ENCODE results near the gene MID1.

MID1 gene

GRCh38 chrX:10620121-10620699 lies at the start of gene MID1:
TSS of gene MID1 (minus strand) at chrX:10620585. CDS start at chrX:10567547, 53,038 bp downstream.
- DNase-seq (ENCODE audit: low read depth), result no peak

GRCh38 chrX:10667143-10667542 lies 46.8 kb upstream of the MID1 start:
- DNase-seq (ENCODE audit: low read depth), result no peak

- DNase-seq (ENCODE audit: low read depth), result no peak
Measured at GRCh38 chrX:10666102-10666501, 45.7 kb upstream of the MID1 start.

GRCh38 chrX:10665681-10666080 lies 45.3 kb upstream of the MID1 start:
- DNase-seq (ENCODE audit: low read depth), result no peak

- DNase-seq (ENCODE audit: low read depth), result no peak
Measured at GRCh38 chrX:10660171-10660570, 39.8 kb upstream of the MID1 start.

GRCh38 chrX:10656214-10656613 lies 35.8 kb upstream of the MID1 start:
- no peak for DNase-seq (ENCODE audit: low read depth)

- DNase-seq (ENCODE audit: low read depth), result no peak
Measured at GRCh38 chrX:10654960-10655359, 34.6 kb upstream of the MID1 start.

- DNase-seq (ENCODE audit: low read depth), result no peak
Measured at GRCh38 chrX:10653302-10653701, 32.9 kb upstream of the MID1 start.

GRCh38 chrX:10649265-10649664 lies 28.9 kb upstream of the MID1 start:
- DNase-seq (ENCODE audit: low read depth), result no peak

GRCh38 chrX:10648614-10649013 lies 28.2 kb upstream of the MID1 start:
- DNase-seq (ENCODE audit: low read depth), result no peak

GRCh38 chrX:10636851-10637250 lies 16.5 kb upstream of the MID1 start:
- DNase-seq (ENCODE audit: low read depth), result no peak

- DNase-seq (ENCODE audit: low read depth), result no peak
Measured at GRCh38 chrX:10636337-10636736, 16.0 kb upstream of the MID1 start.

GRCh38 chrX:10634392-10635161 lies 14.2 kb upstream of the MID1 start:
- no peak for DNase-seq (ENCODE audit: low read depth)

- DNase-seq (ENCODE audit: low read depth), result no peak
Measured at GRCh38 chrX:10633722-10634121, 13.3 kb upstream of the MID1 start.

GRCh38 chrX:10631416-10632145 lies 11.2 kb upstream of the MID1 start:
- no peak for DNase-seq (ENCODE audit: low read depth)

- DNase-seq (ENCODE audit: low read depth), result no peak
Measured at GRCh38 chrX:10630320-10630719, 9.9 kb upstream of the MID1 start.

GRCh38 chrX:10629905-10630304 lies 9.5 kb upstream of the MID1 start:
- no peak for DNase-seq (ENCODE audit: low read depth)

- no peak for DNase-seq (ENCODE audit: low read depth)
Measured at GRCh38 chrX:10628906-10629305, 8.5 kb upstream of the MID1 start.

- no peak for DNase-seq (ENCODE audit: low read depth)
Measured at GRCh38 chrX:10622197-10622596, 1.8 kb upstream of the MID1 start.

- DNase-seq (ENCODE audit: low read depth), result no peak
Measured at GRCh38 chrX:10619425-10620046, 849 bp downstream of the MID1 start.

GRCh38 chrX:10618961-10619360 lies 1.4 kb downstream of the MID1 start:
- no peak for DNase-seq (ENCODE audit: low read depth)

- DNase-seq (ENCODE audit: low read depth), result no peak
Measured at GRCh38 chrX:10617999-10618351, 2.4 kb downstream of the MID1 start.
